PC-9 (cell line): ENCODE results near the gene INO80. TPM values are rescaled to one million over a fixed set of nuclear protein-coding genes. Genes with fewer than 3 reads are reported as not detected.

Source experiments
- BruUV-seq: library from RNA; stranded (reverse); fragments of 400-500 nt; replicated peaks from 2 replicates; lab custom pipeline; 2021; lab: Mats Ljungman, UMichigan
- CTCF ChIA-PET: fragments of 300-600 bp; sonication (Branson Sonifier 250); formaldehyde crosslinking; loops from one replicate; lab custom pipeline; 2022; ENCODE audit warnings: antibody characterized with exemption; lab: Charles Lee
- POLR2A ChIA-PET: fragments of 300-600 bp; sonication (Branson Sonifier 250); formaldehyde crosslinking; loops from one replicate; lab custom pipeline; 2022; ENCODE audit warnings: antibody characterized with exemption; ENCODE audit not compliant: unreplicated experiment; lab: Charles Lee
- DNase-seq, 2 experiments: peaks; one replicate each; pipeline versions ENCODE4 v3.0.0 to v3.0.0-alpha.2; 2015 to 2022; ENCODE audit warnings: mixed read lengths in 1 of 2
- H2AFZ ChIP-seq: fragments of 200-600 bp; sonication (generic); 2 replicates; pipeline ENCODE4 v1.8.1; 2017; ENCODE audit warnings: antibody characterized with exemption
- H3F3A ChIP-seq: fragments of 200-600 bp; sonication (generic); 2 replicates; pipeline ENCODE4 v1.8.1; 2017; ENCODE audit warnings: antibody characterized with exemption, mild to moderate bottlenecking, low read depth; ENCODE audit not compliant: insufficient read depth
- H3K27ac ChIP-seq: fragments of 200-600 bp; sonication (generic); 2 replicates; pipeline ENCODE4 v1.6.1; 2016; ENCODE audit warnings: mixed run types
- H3K27me3 ChIP-seq: fragments of 200-600 bp; sonication (generic); 2 replicates; pipeline ENCODE4 v1.6.1; 2016; ENCODE audit warnings: low read depth, mixed run types; ENCODE audit not compliant: insufficient read depth
- H3K36me3 ChIP-seq: fragments of 200-600 bp; sonication (generic); 2 replicates; pipeline ENCODE4 v1.6.1; 2016; ENCODE audit warnings: low read depth, mixed run types
- H3K4me1 ChIP-seq: fragments of 200-600 bp; sonication (generic); replicated peaks from 2 replicates; pipeline ENCODE4 v1.6.1; 2016; ENCODE audit warnings: mixed run types; ENCODE audit not compliant: insufficient read depth
- H3K4me2 ChIP-seq: fragments of 200-600 bp; sonication (generic); 2 replicates; pipeline ENCODE4 v1.6.1; 2017; ENCODE audit warnings: mixed run types
- H3K4me3 ChIP-seq: fragments of 200-600 bp; sonication (generic); 2 replicates; pipeline ENCODE4 v1.6.1; 2016; ENCODE audit warnings: mixed run types
- H3K79me2 ChIP-seq: fragments of 200-600 bp; sonication (generic); 2 replicates; pipeline ENCODE4 v1.6.1; 2017; ENCODE audit warnings: low read depth, mixed run types
- H3K9me2 ChIP-seq: fragments of 200-600 bp; sonication (generic); 2 replicates; pipeline ENCODE4 v1.8.1; 2017; ENCODE audit warnings: mild to moderate bottlenecking; ENCODE audit not compliant: insufficient read depth
- H3K9me3 ChIP-seq: fragments of 200-600 bp; sonication (generic); 2 replicates; pipeline ENCODE4 v1.8.1; 2016; ENCODE audit warnings: low read depth; ENCODE audit not compliant: insufficient read depth
- H4K20me1 ChIP-seq: fragments of 200-600 bp; sonication (generic); 2 replicates; pipeline ENCODE4 v1.8.1; 2017; ENCODE audit not compliant: insufficient read depth
- EZH2 ChIP-seq: fragments of 200-600 bp; sonication (generic); IDR thresholded peaks from 2 replicates; pipeline ENCODE4 v1.8.0; 2017; ENCODE audit warnings: antibody characterized with exemption, low read depth
- intact Hi-C: fragments of 100-400 bp; cut with micrococcal nuclease; formaldehyde crosslinking; loops from one replicate; pipeline ENCODE4 v1.10.0; 2022; ENCODE audit not compliant: unreplicated experiment
- total RNA-seq: library from RNA; stranded (reverse); gene quantifications from 2 replicates; pipeline ENCODE4 v1.2.3, GENCODE V29; 2021
- TF ChIP-seq, protein P1 (sequence below): fragments of 200-600 bp; sonication (generic); conservative IDR thresholded peaks from 2 replicates; pipeline ENCODE4 v1.6.1; 2017; ENCODE audit warnings: mixed run types, antibody characterized with exemption, mild to moderate bottlenecking, moderate library complexity

INO80 gene
- total RNA-seq, 1 experiment from 2014 or later: 18.8 TPM

DNA sequence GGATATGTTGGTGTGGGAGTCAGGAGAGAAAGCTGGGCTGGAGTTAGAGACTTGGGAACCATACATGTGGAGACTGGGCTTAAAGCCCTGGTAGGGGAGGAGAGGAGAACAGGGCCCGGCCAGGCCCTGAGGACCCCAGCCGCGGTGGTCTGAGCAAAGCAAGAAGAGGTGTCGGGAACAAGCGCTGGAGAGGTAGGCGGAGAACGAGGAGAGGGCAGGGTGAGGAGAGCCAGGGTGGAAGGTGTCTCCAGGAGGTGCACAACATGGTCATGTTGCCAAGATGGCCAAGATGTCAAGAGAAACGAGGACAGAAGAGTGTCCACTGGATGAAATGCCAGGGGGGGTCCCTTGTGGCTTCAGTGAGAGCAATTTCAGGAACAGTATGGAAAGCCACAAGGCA is 157.4 kb downstream of the INO80 start:
- Histone ChIP-seq H3K4me3 (no peak overlapping the region), H3K36me3 (0 out of 2 replicates have a peak, but pooled peaks cover 9% of the 10 kb centered on the region), H2AFZ (no peak overlapping the region), H3K79me2 (0 out of 2 replicates have a peak, but pooled peaks cover 4% of the 10 kb centered on the region), H3K27me3 (no peaks in the 10 kb centered on the region), H3K9me2 (no peaks in the 10 kb centered on the region), H3K4me1 (peaks cover 15% of the 10 kb centered on the region), H4K20me1 (peaks cover 28% of the 10 kb centered on the region), H3K4me2 (no peak overlapping the region), H3K9me3 (no peaks in the 10 kb centered on the region), H3F3A (no peaks in the 10 kb centered on the region), H3K27ac (no peak overlapping the region)
- intact Hi-C loops: no loop called here
- CTCF ChIA-PET: no interaction called here
- POLR2A ChIA-PET: no interaction called here
- TF ChIP-seq, protein P1, sequence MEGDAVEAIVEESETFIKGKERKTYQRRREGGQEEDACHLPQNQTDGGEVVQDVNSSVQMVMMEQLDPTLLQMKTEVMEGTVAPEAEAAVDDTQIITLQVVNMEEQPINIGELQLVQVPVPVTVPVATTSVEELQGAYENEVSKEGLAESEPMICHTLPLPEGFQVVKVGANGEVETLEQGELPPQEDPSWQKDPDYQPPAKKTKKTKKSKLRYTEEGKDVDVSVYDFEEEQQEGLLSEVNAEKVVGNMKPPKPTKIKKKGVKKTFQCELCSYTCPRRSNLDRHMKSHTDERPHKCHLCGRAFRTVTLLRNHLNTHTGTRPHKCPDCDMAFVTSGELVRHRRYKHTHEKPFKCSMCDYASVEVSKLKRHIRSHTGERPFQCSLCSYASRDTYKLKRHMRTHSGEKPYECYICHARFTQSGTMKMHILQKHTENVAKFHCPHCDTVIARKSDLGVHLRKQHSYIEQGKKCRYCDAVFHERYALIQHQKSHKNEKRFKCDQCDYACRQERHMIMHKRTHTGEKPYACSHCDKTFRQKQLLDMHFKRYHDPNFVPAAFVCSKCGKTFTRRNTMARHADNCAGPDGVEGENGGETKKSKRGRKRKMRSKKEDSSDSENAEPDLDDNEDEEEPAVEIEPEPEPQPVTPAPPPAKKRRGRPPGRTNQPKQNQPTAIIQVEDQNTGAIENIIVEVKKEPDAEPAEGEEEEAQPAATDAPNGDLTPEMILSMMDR: no peak
- no peak for TF ChIP-seq EZH2
- no peak for DNase-seq
- BruUV-seq: no TSS peak

- Histone ChIP-seq H3K4me1 (peaks cover 15% of the 10 kb centered on the region), H3K27ac (no peak overlapping the region), H3K4me2 (no peak overlapping the region), H3F3A (no peaks in the 10 kb centered on the region), H3K9me3 (no peaks in the 10 kb centered on the region), H3K79me2 (0 out of 2 replicates have a peak, but pooled peaks cover 4% of the 10 kb centered on the region), H2AFZ (no peak overlapping the region), H3K27me3 (no peaks in the 10 kb centered on the region), H3K4me3 (no peak overlapping the region), H3K9me2 (no peaks in the 10 kb centered on the region), H3K36me3 (0 out of 2 replicates have a peak, but pooled peaks cover 9% of the 10 kb centered on the region), H4K20me1 (peaks cover 28% of the 10 kb centered on the region)
- intact Hi-C loops: no loop called here
- TF ChIP-seq, protein P1: no peak
- no peak for TF ChIP-seq EZH2
- ChIA-PET POLR2A (no interaction called here), CTCF (no interaction called here)
- DNase-seq: no peak
- no TSS peak for BruUV-seq
These were observed 157.9 kb downstream of the INO80 start for GRCh38 chr15:40958146-40958545.

- no peaks in the 10 kb centered on the region for H3K9me2 ChIP-seq
- TF ChIP-seq, protein P1: no peak
- no peak for TF ChIP-seq EZH2
- peaks cover 15% of the 10 kb centered on the region for H3K4me1 ChIP-seq
- no peaks in the 10 kb centered on the region for H3K27me3 ChIP-seq
- DNase-seq: no peak
- no peak overlapping the region for H3K4me3 ChIP-seq
- intact Hi-C loops: no loop called here
- H3K4me2 ChIP-seq: no peak overlapping the region
- no peaks in the 10 kb centered on the region for H3F3A ChIP-seq
- no TSS peak for BruUV-seq
- no peak overlapping the region for H2AFZ ChIP-seq
- 0 out of 2 replicates have a peak, but pooled peaks cover 4% of the 10 kb centered on the region for H3K79me2 ChIP-seq
- no peaks in the 10 kb centered on the region for H3K9me3 ChIP-seq
- CTCF ChIA-PET: no interaction called here
- peaks cover 28% of the 10 kb centered on the region for H4K20me1 ChIP-seq
- no peak overlapping the region for H3K27ac ChIP-seq
- POLR2A ChIA-PET: interaction anchor here (0.6 kb wide), 1 partner anchor 13 kb away, joined by 9 read pairs; no protein-coding TSS in a partner anchor
- 0 out of 2 replicates have a peak, but pooled peaks cover 9% of the 10 kb centered on the region for H3K36me3 ChIP-seq
These were observed 158.5 kb downstream of the INO80 start for GRCh38 chr15:40957581-40958051.
